B cell (primary cell): ENCODE results near the gene KIRREL3. TPM values are rescaled to one million over a fixed set of nuclear protein-coding genes. Genes with fewer than 3 reads are reported as not detected.

Source experiments
- ATAC-seq: fragments of 200-7000 bp; cut with Tn5 transposase; one replicate; pipeline ENCODE4 v1.10.0; 2021; ENCODE audit warnings: low read depth, mild to moderate bottlenecking, moderate number of reproducible peaks, moderate library complexity
- CTCF ChIA-PET: fragments of 350-600 bp; sonication (Branson Sonifier 250); formaldehyde crosslinking; loops from one replicate; lab custom pipeline; 2021; ENCODE audit warnings: antibody characterized with exemption, inconsistent platforms; lab: Charles Lee
- POLR2A ChIA-PET: fragments of 350-600 bp; sonication (Branson Sonifier 250); formaldehyde crosslinking; loops from one replicate; lab custom pipeline; 2021; ENCODE audit warnings: antibody characterized with exemption; lab: Charles Lee
- DNase-seq: peaks from one replicate; pipeline ENCODE4 v3.0.0; 2013
- H2AFZ ChIP-seq: 2 replicates; pipeline ENCODE4 v1.6.1; 2012; ENCODE audit warnings: mild to moderate bottlenecking, low read depth, low read length; ENCODE audit not compliant: insufficient read depth, poor library complexity, severe bottlenecking
- H3K27ac ChIP-seq, 2 donors: 1 replicate in 1 of 2; 2 replicates in 1 of 2; pipeline ENCODE4 v1.5.1; 2012 to 2013; ENCODE audit warnings: low read length in 2 of 2, mild to moderate bottlenecking in 2 of 2, moderate library complexity in 1 of 2
- H3K27me3 ChIP-seq, 4 experiments: fragments of 200-600 bp in 1 of 4; sonication (generic) in 1 of 4; replicated peaks in 1 of 4; 1 replicate in 2 of 4; 2 replicates in 2 of 4; pipeline versions ENCODE4 v1.6.1 to v1.7.0; 2013 to 2016; ENCODE audit warnings: low read length in 3 of 4, mild to moderate bottlenecking in 2 of 4, mixed read lengths in 1 of 4, moderate library complexity in 1 of 4; ENCODE audit not compliant: insufficient read depth in 4 of 4, control insufficient read depth in 3 of 4; ENCODE audit errors: control extremely low read depth in 1 of 4
- H3K36me3 ChIP-seq, 2 experiments: replicated peaks in 1 of 2; 1 replicate in 1 of 2; 2 replicates in 1 of 2; pipeline versions ENCODE4 v1.6.1 to v1.7.1; 2013; ENCODE audit warnings: low read length in 1 of 2; ENCODE audit not compliant: insufficient read depth in 2 of 2, control insufficient read depth in 1 of 2; ENCODE audit errors: control extremely low read depth in 1 of 2, extremely low read depth in 1 of 2
- H3K4me1 ChIP-seq, 2 donors: fragments of 200-600 bp in 1 of 2; sonication (generic) in 1 of 2; 1 replicate in 1 of 2; 2 replicates in 1 of 2; pipeline versions ENCODE4 v1.5.1 to v1.6.1; 2013 to 2017; ENCODE audit warnings: low read length in 2 of 2; ENCODE audit not compliant: control insufficient read depth in 2 of 2, insufficient read depth in 2 of 2
- H3K4me2 ChIP-seq: replicated peaks from 2 replicates; pipeline ENCODE3; 2012; ENCODE audit warnings: mild to moderate bottlenecking, low read depth, low read length; ENCODE audit not compliant: poor library complexity, severe bottlenecking
- H3K4me3 ChIP-seq, 5 experiments: fragments of 200-600 bp in 1 of 5; sonication (generic) in 1 of 5; 1 replicate in 3 of 5; 2 replicates in 2 of 5; pipeline versions ENCODE4 v1.5.1 to v1.7.0; 2011 to 2016; ENCODE audit warnings: low read length in 4 of 5, mild to moderate bottlenecking in 4 of 5, low read depth in 2 of 5, control low read depth in 1 of 5, moderate library complexity in 1 of 5; ENCODE audit not compliant: insufficient read depth in 1 of 5; ENCODE audit errors: control extremely low read depth in 1 of 5, extremely low read depth in 1 of 5
- H3K79me2 ChIP-seq: fragments of 200-600 bp; sonication (generic); one replicate; pipeline ENCODE4 v1.6.0; 2016; ENCODE audit warnings: low read length; ENCODE audit not compliant: control insufficient read depth, insufficient read depth
- H3K9ac ChIP-seq: fragments of 200-600 bp; sonication (generic); 2 replicates; pipeline ENCODE4 v1.6.1; 2017; ENCODE audit warnings: mild to moderate bottlenecking, low read length, moderate library complexity
- H3K9me3 ChIP-seq, 3 donors: one replicate each; pipeline versions ENCODE4 v1.6.1 to v1.7.1; 2013; ENCODE audit warnings: low read length in 2 of 3; ENCODE audit not compliant: control insufficient read depth in 2 of 3, insufficient read depth in 1 of 3; ENCODE audit errors: control extremely low read depth in 1 of 3
- H4K20me1 ChIP-seq: 2 replicates; pipeline ENCODE4 v1.6.0; 2012; ENCODE audit warnings: mild to moderate bottlenecking, low read length; ENCODE audit not compliant: insufficient read depth, control insufficient read depth, poor library complexity, severe bottlenecking
- H3K27ac Mint-ChIP-seq: one replicate; pipeline ENCODE4 v1.8.0; 2021; ENCODE audit warnings: mixed read lengths
- H3K27me3 Mint-ChIP-seq: one replicate; pipeline ENCODE4 v1.8.0; 2021; ENCODE audit warnings: mixed read lengths
- H3K4me1 Mint-ChIP-seq: one replicate; pipeline ENCODE4 v1.8.0; 2021; ENCODE audit warnings: mixed read lengths
- H3K4me3 Mint-ChIP-seq: one replicate; pipeline ENCODE4 v1.8.0; 2021; ENCODE audit warnings: mixed read lengths
- H3K9me3 Mint-ChIP-seq: one replicate; pipeline ENCODE4 v1.8.0; 2022; ENCODE audit warnings: mixed read lengths; ENCODE audit not compliant: insufficient read depth
- EZH2 ChIP-seq: IDR thresholded peaks from 2 replicates; pipeline ENCODE4 v1.6.1; 2012; ENCODE audit warnings: borderline replicate concordance, low read depth, mild to moderate bottlenecking, moderate library complexity, low read length; ENCODE audit not compliant: insufficient read depth, poor library complexity, severe bottlenecking
- WGBS: methylation state at CpG from one replicate; pipeline ENCODE4 v1.1.5; 2013; ENCODE audit warnings: missing lambda C conversion rate; ENCODE audit not compliant: insufficient coverage; 5-methylcytosine and 5-hydroxymethylcytosine counted together
- intact Hi-C: fragments of 100-400 bp; cut with micrococcal nuclease; formaldehyde crosslinking; loops from one replicate; pipeline ENCODE4 v1.10.0; 2022
- polyA plus RNA-seq: library from polyadenylated mRNA; depleted of rRNA; stranded (reverse); fragments of >200 nt; gene quantifications from 2 replicates; pipeline ENCODE4 v1.2.3, GENCODE V29; 2012
- total RNA-seq, 2 donors: library from RNA; stranded (reverse); fragments of 120-200 nt in 1 of 2; gene quantifications; 1 replicate in 1 of 2; 2 replicates in 1 of 2; pipeline versions ENCODE4 v1.2.3 to v1.2.4, GENCODE V29; 2013 to 2022
- TF ChIP-seq, protein P1 (sequence below): fragments of 200-600 bp; IDR thresholded peaks from one replicate; pipeline ENCODE4 v1.8.0; 2022; ENCODE audit warnings: antibody characterized with exemption, mild to moderate bottlenecking

Gene KIRREL3
- total and polyA plus RNA-seq, 2 donors (not counting 1 experiment from before 2014, with no cell fraction given): not detected

DNA sequence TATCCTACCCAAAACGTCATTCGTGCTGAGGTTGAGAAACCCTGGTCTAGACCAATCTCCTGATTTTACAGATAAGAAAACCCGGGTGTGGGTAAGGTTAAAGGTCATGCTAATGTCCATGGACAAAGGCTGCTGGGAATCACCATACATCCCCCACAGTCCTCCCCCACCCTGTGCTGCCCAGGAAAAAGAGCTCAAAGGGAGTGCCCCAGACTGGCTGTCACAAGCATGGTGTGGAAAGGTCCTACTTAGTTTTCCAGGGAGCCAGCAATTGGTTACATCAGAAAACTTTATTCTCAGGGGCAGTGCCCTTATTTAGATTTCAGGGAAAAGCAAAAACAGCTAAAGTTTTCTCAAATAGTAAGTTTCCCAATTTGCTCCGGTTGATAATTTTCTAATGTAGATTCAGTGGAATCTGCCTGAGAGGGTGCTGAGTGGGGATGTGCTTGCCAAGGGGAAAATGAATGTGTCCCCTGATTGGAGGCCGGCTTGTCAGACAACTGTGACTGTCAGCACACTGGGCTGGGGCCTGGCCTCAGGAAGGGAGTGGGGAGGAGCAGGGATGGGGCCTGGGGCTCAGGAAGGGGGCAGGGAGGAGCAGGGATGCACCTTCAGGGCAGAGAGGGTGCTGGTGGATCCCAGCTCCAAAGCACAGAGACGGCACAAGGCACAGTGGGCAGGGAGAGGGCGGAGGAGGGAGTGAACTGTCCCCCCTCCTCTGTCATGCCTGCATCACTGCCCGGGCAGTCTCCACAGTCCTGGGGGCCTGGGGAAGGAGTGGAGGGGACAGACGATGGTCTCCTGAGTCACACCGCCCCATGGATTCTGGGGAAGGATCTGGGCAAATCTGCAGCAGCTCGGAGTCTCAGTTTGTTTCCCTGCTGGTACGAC lies 263.6 kb downstream of the KIRREL3 start:
- Histone ChIP-seq H3K4me2 (no peak overlapping the region), H3K9ac (no peak overlapping the region), H4K20me1 (no peaks in the 10 kb centered on the region), H3K4me1 (no peaks in the 10 kb centered on the region), H3K9me3 (no peaks in the 10 kb centered on the region), H3K79me2 (no peaks in the 10 kb centered on the region), H3K27ac (no peak overlapping the region), H3K27me3 (peaks cover 0 to under 1% (median 0%) of the 10 kb centered on the region in 4 experiments), H3K36me3 (no peaks in the 10 kb centered on the region), H3K4me3 (no peak overlapping the region), H2AFZ (no peak overlapping the region)
- WGBS: 96% methylated on average over 7 of the region's 12 CpGs
- POLR2A ChIA-PET: no interaction called here
- CTCF ChIA-PET: no interaction called here
- intact Hi-C loops: no loop called here
- H3K4me3 Mint-ChIP-seq: no peak overlapping the region
- DNase-seq (no peak), ATAC-seq (no peak)
- no peaks in the 10 kb centered on the region for H3K9me3 Mint-ChIP-seq
- no peak overlapping the region for H3K27ac Mint-ChIP-seq
- TF ChIP-seq, protein P1, sequence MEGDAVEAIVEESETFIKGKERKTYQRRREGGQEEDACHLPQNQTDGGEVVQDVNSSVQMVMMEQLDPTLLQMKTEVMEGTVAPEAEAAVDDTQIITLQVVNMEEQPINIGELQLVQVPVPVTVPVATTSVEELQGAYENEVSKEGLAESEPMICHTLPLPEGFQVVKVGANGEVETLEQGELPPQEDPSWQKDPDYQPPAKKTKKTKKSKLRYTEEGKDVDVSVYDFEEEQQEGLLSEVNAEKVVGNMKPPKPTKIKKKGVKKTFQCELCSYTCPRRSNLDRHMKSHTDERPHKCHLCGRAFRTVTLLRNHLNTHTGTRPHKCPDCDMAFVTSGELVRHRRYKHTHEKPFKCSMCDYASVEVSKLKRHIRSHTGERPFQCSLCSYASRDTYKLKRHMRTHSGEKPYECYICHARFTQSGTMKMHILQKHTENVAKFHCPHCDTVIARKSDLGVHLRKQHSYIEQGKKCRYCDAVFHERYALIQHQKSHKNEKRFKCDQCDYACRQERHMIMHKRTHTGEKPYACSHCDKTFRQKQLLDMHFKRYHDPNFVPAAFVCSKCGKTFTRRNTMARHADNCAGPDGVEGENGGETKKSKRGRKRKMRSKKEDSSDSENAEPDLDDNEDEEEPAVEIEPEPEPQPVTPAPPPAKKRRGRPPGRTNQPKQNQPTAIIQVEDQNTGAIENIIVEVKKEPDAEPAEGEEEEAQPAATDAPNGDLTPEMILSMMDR: no peak
- H3K27me3 Mint-ChIP-seq: peaks cover 4% of the 10 kb centered on the region
- H3K4me1 Mint-ChIP-seq: no peaks in the 10 kb centered on the region

GRCh38 chr11:126734752-126735151 lies 265.8 kb downstream of the KIRREL3 start:
- Histone ChIP-seq H3K27me3 (peaks cover 0 to 2% (median 0%) of the 10 kb centered on the region in 4 experiments), H3K27ac (no peak overlapping the region), H2AFZ (no peak overlapping the region), H3K4me1 (no peaks in the 10 kb centered on the region), H3K79me2 (no peaks in the 10 kb centered on the region), H3K9me3 (no peaks in the 10 kb centered on the region), H3K36me3 (no peaks in the 10 kb centered on the region), H3K4me3 (no peak overlapping the region), H3K4me2 (no peak overlapping the region), H4K20me1 (no peaks in the 10 kb centered on the region), H3K9ac (no peak overlapping the region)
- CTCF ChIA-PET: no interaction called here
- intact Hi-C loops: no loop called here
- H3K9me3 Mint-ChIP-seq: no peaks in the 10 kb centered on the region
- no peak overlapping the region for H3K4me3 Mint-ChIP-seq
- H3K4me1 Mint-ChIP-seq: no peaks in the 10 kb centered on the region
- POLR2A ChIA-PET: no interaction called here
- no peak for ATAC-seq
- WGBS: 62% methylated on average over 6 of the region's 7 CpGs
- H3K27ac Mint-ChIP-seq: no peak overlapping the region
- DNase-seq: no peak
- peaks cover 8% of the 10 kb centered on the region for H3K27me3 Mint-ChIP-seq
- no peak for TF ChIP-seq EZH2
- TF ChIP-seq, protein P1: no peak
